Activated naive CD8-positive, alpha-beta T cell treated with anti-CD3 and anti-CD28 coated beads, Interleukin-2, amount 50 U/mL, for 16 hours (primary cell): Measurements from ENCODE around the gene SPATA19.
"Not testable (repeated sequence)": the region's sequence is repeated elsewhere in the genome, so short reads cannot be mapped to it uniquely, and the experiment has no call there.

ENCODE experiments used
- DNase-seq: peaks from one replicate; pipeline ENCODE4 v3.0.0-alpha.2; 2020; ENCODE audit warnings: low read depth, low spot score

The SPATA19 gene, protein sequence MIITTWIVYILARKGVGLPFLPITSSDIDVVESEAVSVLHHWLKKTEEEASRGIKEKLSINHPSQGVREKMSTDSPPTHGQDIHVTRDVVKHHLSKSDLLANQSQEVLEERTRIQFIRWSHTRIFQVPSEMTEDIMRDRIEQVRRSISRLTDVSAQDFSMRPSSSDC

DNA sequence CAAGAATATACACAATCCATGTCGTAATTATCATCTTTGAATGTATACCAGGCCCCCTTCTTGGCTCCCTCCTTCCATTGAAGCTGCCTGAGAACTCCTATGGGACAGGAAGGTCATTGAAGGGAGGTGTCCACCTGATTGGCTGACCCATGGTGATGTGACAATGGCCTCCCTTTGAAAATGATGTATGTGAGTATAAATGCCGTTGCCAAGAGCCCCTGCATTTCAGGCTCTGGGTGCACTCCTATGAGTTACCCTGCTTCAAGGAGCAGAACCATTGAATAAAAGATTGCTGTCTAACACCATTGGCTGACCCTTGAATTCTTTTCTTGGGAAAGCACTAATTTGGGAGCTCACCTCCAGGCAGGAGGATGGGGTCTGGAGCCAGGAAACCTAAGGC is at the start of gene SPATA19:
Gene SPATA19 (minus strand): TSS at position 101 of the 400 bp plus-strand sequence. CDS start 67 bp downstream, at position 34.
- no peak for DNase-seq

DNA sequence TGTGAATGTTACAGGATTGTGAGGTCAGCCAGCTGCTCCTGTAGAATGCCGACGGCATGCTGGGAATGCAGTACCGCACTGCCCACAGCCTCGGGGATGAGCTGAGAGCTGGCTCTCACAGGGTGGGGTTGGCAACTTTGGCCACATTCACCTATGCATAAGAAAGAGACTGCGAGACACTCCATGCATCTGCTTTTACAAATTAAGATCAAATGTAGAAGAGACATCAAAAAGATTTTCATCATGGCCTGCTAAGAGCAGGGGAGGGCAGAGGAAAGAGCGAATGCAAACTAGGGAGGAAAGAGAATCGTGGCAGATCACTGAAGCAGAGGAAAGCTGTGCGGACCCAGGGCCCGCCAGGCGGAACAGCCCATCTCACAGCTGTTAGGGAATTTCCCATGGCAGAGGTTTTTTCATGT is 49.8 kb upstream of the SPATA19 start:
- no peak for DNase-seq

DNA sequence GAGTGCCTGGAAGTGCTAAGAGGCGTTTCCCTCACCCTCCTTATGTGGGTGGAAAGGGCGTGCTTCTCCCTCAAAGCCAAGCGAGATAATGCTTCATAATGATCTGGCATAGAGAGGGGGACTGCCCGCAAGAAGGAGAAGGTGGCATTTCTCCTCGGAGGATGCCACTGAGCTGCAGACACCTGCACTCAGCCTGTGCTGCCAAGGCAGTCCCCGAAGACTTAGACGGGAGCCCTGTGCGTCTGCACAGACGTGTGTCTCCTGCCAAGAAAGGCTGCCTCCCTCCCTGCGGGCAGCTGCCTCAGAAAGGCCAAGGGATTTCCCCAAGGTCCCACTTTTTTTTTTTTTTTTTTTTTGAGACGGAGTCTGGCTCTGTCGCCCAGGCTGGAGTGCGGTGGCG is 48.1 kb upstream of the SPATA19 start:
- DNase-seq = no peak

DNA sequence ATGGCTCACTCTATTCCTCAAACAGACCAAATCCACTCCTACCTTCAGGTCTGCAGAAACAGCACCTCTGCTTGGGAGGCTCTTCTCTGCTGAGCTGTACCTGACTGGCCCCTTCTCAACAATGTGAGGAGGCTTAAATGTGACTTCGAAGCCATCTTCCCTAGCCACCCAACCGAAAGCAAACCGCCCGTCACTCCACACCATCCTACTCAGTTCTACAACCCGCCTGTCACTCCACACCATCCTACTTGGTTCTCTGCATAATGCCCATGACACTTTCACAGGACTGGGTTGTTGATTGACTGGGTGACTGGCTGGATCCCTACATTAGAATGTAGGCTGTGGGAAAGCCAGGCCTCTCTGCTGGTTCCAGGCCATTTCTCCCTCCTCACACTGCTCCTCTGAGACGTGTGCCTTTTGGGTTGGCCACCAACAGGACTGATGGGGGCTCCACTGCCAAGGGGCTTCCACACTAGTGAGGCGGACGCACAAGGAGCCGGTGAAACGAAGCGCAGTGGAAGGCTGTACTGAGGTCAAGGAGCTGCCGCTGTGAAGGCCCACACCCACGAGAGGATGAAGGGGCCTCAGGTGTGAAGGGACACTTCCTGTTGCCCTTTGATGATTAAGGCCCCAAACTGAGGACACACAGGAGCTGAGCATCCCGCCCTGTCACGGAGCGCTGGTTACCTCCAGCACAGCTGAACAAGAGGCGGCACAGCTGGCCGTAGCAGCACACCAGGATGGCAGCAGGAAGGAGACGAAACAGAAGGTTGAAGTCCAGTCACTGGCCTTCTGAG is 47.5 kb upstream of the SPATA19 start:
- no peak for DNase-seq

DNA sequence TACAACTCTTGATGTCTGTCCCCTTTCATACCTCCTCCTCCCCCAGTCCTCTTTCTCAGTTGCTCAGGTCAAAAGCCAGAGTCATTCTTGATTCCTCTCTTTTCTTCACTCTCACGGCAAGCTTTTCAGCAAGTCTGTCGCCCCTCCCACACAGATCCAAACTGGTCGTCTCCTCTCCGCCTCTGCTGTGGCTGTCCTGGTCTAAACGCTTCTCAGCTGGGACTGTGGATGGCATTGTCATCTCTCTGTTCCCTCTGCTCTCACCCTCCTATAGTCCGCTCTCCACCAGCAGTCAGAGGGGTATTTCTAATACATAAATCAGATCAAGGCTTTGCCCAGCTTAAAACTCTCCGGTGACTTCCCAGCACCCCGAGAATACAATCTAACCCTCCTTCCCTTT is 46.8 kb upstream of the SPATA19 start:
- DNase-seq = no peak

DNA sequence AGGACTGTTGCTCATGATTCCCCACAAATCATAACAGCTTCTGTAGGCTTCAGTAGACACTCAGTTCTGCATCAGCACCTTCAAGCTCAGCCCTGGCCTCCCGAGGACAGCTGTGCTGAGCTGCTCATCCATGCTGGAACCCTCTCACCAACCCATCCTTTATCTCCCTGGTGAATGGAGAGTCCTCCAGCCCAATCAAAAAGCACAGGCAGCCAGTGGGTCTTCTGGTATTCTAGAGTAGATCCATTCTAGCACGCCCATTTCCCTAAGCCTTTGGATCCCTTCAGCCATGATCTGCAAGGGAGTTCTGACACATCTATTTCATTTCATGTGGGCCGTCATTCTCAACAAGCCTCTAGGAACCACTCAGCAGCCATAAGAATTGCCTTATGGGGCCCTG is 44.6 kb upstream of the SPATA19 start:
- DNase-seq = no peak

DNA sequence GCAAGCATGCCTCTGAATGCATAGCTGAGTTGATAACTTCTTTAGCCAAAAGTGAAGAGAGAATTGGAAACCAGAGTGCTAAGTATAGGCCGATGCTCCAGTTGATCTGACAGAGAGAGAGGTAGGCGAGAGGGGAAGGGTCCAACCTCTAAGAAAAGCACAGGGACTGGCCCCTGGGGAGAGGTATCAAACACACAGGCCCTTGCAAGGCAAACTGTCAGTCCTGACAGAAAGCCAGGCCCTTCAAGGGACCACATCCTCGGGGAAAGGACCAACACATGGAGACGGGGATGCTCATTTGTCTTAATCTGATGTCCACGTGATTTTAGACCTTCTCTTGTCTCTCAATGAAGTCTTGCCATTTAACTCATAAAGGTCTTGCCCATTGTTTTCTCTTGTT is 43.9 kb upstream of the SPATA19 start:
- no peak for DNase-seq

DNA sequence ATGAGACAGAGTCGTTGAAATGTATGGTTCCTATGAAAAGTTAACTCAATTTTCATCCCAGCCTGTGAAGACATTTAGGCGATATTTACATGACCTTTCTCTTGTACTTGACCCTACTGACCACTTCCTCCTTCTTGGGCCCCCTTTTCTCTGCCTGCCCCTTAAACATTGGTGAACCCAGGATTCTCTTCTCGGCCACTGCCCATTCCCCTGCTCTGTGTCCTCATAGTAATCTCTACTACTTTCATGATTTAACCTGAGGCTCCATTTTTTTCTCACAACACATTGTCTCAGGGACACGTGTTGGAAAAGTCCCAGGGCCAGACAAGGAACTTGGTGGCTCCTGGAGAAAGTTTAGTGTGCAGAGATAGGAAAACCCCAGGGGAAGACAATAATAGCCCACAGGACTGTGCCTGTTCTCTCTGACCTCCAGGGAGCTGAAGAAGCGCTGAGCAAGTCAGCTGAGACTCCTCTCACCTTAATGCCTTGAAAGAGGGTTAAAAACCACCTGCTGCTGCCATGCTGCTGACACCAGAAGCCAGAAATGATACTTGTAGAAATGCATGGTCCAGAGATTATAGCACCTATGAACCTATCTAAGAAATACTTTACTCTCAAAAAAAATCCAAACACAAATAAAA is 42.5 kb upstream of the SPATA19 start:
- DNase-seq = no peak

DNA sequence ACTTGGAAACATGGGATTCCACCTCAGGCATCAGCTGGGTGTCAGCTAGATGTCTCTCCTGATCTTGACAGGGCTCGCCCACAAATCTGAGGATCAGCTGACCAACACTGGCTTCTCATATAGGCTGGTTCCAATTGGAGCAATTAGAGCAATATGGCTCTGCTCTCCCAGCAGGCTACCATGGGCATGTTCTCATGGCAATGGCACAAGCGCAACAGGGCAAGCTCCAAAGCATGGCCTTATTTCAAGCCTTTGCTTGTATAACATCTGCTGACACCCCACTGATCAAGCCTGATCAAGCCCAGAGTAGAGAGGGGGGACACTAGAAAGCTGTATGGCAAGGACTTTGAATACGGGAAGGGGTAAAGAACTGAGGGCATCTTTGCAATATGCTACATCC is 40.7 kb upstream of the SPATA19 start:
- no peak for DNase-seq

DNA sequence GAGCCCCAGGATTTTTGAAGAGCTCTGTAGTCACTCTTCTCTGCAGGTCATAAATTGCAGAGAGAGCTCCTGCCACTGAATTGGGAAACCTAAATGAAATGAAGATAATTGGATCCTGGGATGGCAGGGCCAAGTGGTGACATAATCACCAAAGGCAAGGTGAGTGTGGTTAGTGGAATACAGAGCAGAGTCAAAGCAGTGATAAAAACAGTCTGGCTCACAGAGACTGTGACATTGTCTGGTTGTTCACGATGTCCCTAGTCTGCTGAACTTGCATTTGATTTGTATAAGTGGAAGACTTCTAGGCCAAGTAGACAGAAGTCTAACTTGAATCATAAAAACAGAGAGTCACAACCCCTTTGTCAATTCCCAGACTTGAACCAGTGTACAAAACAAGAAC is 26.8 kb upstream of the SPATA19 start:
- no peak for DNase-seq

DNA sequence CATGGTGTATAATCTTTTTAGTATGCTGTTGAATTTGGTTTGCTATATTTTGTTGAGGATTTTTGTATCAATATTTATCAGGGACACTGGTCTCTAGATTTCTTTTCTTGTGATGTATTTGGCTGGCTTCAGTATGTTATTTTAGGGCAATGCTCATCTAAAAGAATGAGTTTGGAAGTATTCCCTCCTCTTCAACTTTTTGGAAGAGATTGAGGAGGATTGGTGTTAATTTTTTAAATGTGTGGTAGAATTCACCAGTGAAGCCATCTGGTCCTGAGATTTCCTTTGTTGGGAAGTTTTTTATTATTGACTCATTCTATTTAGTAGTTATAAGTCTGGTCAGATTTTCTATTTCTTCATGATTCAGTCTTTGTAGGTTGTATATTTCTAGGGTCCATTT is 22.1 kb upstream of the SPATA19 start:
- DNase-seq = no peak

DNA sequence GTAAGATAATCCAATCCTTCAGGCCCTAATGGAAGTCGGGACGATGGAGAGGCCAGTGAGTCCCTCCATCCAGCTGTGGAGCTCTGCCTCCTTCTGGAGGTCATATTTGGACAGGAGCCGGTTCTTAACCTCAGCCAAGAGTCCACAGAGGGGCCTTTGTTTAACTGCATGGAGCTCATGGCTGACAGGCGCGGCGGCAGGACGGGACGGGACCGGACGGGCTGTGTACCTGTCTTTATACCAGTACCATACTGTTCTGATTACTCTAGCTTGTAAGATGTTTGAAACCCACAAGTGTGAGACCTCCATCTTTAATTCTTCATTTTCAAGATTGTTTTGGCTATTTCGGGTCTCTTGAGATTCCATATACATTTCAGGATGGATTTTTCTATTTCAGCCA is 20.2 kb upstream of the SPATA19 start:
- DNase-seq = no peak

DNA sequence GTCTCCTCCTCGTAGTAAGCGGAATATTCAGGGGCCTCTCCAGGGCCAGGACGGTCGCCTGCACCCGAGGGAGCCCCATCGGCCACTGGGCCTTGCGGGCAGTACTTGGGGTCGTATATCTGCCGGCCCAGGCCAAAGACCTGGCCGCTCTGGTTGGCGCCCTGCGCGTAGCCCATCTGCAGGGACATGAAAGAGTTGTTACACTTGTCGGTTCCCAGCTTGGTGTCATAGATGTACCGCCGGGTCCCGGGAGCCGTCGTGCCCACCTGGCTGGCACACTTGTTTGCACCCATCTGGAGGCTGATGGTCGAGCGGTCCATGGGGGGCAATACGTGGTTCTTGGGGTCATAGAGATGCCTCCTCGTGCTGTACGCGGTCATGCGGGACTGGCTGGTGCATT is 19.4 kb upstream of the SPATA19 start:
- no peak for DNase-seq

DNA sequence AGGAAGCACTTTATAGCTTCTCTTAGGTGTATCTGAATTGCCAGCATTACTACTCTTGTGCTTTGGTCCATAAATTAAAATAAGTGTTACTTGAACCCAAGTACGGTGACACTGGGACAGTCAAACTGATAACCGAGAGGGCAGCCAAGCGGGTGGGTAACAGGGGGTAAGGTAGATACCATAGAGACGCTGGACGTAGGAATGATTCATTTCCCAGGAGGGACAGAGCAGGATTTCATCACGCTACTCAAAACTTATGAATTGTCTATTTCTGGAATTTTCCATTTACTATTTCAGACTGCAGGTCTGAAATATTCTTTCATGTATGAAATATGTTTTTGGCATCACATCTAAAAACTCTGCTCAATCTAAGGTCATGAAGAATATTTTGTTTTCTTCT is 14.8 kb upstream of the SPATA19 start:
- no peak for DNase-seq

DNA sequence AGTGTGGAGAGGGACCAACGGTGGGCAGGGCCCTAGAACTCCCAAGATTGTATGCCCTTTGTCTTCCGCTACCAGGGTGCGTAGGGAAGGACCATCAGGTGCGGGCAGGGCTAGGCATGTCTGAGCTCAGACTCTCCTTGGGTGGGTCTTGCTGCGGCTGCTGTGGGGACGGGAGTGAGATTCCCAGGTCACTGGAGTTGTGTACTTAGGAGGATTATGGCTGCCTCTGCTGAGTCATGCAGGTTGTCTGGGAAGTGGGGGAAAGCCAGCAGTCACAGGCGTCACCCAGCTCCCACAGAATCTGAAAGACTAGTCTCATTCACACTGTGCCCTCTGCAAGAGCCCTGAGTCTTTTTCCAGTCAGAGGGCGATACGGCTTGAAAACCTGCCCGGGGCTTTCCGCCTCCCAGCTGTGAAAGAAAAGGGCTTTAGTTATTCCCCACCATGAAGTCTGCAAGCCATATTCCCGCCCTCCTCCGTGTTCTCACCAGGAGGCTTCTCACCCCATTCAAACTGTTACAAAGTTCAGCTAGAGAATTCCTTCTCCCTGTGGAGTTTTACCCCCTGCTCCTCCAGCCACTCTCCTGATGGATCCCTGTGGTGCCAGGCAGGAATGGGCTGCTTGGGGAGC is 9.1 kb upstream of the SPATA19 start:
- DNase-seq = not testable (repeated sequence)

DNA sequence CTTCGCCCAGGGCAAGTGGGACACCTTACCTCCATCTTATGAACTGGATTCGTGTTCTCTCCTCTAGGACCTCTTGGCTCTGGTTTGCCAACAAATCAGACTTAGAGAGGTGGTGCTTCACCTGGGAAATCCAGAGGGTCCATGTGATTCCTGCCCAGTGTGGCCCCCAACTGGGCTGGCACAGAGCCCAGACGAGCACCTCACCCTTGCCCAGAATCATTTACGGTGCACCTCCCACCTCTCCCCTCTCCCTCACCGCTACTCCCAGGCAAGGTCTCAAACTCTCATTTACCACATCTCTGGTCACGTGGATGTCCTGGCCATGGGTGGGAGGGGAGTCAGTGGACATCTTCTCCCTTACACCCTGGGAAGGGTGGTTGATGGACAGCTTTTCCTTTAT is 1.1 kb downstream of the SPATA19 start:
- DNase-seq = no peak

DNA sequence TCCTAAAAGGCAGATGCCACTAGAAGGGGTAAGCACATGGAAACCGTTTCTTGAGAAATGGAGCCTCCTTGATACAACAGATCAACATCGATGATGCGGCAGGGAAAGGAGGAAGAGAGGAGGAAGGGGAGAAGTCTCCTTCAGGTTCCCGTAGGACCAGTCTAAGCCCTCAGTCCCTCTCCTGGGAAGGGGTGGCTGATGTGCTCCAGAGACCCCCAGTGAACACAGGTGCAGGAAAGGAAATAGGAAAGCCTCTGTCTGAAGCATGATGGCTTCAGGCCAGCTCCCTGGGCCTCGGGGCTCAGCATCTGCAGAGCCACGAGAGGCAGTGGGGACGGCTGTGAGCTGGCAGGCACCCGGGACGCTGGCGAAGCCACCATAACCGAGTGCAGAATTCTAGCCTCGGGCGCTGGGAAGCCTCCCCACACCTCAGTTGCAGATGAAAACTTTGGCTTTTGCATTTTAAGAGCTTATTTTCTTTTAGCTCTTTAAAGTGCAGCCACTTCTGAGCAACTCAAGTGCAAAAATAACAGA is 1.8 kb downstream of the SPATA19 start:
- DNase-seq = no peak

DNA sequence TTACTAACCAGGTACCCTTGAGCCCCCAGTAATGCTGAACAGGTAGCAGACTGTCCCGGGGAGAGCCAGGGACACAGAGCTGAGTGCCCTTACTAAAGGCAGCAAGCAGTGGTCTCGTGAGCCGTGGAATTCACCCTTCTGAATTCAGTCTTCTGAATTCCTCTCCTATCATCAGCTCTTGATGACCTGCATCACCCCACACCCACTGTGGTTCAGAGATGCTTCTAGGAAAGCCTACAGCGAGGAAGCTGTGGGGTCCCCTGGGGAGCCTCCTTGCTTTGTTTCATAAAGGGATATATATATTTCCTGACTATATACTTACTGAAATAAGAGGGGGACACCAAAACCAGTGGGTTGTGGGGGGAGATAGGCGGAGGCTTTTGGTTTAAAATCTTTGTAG is 2.6 kb downstream of the SPATA19 start:
- DNase-seq = no peak

DNA sequence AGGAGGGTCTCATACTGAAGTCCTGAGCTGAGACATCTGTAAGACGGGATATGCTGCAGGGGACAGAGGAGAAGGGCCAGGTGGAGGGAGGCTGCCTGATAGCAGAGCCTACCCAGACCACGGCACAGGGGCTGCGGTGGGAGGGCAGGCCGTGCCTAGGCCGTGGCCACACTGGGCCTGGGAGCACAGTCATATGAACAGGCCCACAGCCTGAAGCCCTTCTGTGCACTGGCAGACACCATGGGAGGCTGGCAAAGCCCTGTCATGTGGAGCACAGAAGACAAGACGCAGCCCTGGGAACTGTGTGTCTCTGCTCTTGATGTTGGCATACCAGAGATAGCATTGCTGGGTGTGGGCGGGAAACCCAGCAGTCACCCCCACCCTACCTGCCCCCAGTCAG is 3.3 kb downstream of the SPATA19 start:
- DNase-seq = no peak

DNA sequence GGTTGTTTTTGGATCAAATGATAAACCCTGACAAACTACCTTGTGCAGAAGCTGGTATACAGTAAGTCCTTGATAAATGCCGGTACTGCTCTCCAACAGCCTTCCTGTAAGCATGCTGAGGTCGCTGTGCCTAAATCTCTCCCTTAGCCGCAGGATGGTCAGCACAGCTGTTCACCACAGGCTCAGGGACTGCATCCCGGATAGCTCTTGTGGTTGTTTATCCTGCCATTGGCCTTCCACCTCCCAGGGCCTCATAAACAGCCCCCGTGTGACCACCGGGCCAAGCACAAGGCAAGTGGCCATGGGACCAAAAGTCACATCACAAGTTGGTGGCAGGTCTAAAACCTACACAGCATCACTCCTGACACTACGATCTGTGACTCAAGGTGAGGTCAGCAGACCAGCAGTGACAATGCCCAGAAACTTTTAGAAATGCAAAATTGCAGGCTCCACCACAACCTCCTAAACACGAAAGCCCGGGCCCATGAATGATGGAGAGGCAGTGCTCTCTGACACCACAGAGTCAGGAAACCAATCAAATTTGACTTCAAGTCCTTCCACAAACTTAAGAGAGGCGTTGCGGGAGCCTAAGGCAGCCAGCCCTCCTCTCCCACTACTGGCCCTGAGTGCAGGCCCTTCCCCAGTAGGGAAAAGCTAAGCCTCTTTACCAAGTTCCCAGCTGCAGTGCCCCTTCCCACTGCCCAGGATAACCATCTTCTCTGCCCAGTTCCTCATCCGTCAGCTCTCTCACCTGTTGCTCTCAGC is 3.9 kb downstream of the SPATA19 start:
- no peak for DNase-seq

DNA sequence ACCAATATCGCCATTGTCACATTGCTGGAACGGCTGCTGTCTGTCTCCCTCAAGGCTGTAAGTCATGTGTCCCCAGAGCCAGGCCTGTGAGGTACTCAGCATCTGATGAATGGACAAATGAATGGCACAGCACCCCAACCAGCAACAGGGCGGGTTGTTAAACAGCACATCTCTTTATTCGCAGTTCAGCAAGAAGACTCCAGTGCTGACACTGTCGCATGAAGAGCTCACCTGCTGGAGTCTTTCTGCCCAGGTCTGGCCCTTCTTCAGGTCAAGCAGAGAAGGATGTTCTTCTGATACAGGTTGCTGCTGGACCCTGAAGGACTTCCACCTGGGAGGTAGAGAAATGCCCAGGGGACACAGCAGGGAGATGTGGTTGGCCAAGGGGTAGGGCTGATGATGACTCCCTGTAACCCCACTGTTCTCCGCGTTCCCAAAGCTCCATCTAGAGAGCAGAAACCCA is 4.8 kb downstream of the SPATA19 start:
- DNase-seq = no peak
